Upper lobe of left lung (tissue), 4 donors: Measurements from ENCODE around the gene TGM2.

Experiments used
- POLR2A ChIP-seq, 4 donors: fragments of 450-650 bp; IDR thresholded peaks; one replicate each; pipeline ENCODE4 v1.5.1; 2016 to 2017; ENCODE audit warnings: antibody characterized with exemption in 4 of 4, mild to moderate bottlenecking in 2 of 4
- POLR2AphosphoS5 ChIP-seq, 2 donors: sonication (generic); formaldehyde crosslinking; IDR thresholded peaks; one replicate each; pipeline ENCODE4 v1.5.1; 2017; ENCODE audit warnings: antibody characterized with exemption in 2 of 2
- TF ChIP-seq, protein P1 (sequence below), 6 experiments: fragments of 450-650 bp in 4 of 6; fragments of 200-600 bp in 2 of 6; sonication (generic) in 2 of 6; IDR thresholded peaks; one replicate each; pipeline ENCODE4 v1.5.1; 2016 to 2019; ENCODE audit warnings: antibody characterized with exemption in 6 of 6

DNA sequence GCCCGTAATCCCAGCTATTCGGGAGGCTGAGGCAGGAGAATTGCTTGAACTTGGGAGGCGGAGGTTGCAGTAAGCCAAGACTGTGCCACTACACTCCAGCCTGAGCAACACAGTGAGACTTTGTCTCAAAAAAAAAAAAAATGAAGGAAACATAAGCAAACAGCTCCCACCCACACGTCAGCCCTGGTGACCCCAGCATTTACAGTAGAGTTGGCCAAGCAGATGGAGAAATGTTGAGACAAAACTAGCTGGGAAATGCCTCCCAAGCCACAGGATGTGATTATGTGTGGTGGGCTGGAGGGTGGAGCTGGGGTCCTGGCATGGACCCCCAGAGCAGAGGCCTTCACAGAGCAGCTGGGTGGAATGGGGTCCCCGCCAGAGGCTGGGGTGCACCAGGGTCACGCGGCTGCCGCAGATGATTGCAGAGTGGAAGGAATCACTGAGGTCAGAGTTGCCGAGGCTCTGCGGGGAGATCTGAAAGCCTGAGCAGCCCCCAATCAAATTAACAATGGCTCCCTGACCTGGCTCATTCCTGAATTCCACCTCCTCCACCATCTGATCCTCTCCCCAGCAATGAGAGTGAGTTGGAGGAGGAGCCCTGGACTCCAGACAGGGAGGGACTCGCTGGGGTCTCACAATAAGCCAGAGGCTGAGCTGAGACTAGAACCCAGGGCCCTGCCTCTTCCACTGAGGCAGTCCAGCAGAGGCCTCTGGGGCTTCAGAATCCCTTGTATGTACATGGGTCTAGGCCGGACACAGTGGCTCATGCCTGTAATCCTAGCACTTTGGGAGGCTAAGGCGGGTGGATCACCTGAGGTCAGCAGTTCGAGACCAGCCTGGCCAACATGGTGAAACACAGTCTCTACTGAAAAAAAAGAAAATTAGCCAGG is 34.7 kb upstream of the TGM2 start:
- TF ChIP-seq, protein P1, sequence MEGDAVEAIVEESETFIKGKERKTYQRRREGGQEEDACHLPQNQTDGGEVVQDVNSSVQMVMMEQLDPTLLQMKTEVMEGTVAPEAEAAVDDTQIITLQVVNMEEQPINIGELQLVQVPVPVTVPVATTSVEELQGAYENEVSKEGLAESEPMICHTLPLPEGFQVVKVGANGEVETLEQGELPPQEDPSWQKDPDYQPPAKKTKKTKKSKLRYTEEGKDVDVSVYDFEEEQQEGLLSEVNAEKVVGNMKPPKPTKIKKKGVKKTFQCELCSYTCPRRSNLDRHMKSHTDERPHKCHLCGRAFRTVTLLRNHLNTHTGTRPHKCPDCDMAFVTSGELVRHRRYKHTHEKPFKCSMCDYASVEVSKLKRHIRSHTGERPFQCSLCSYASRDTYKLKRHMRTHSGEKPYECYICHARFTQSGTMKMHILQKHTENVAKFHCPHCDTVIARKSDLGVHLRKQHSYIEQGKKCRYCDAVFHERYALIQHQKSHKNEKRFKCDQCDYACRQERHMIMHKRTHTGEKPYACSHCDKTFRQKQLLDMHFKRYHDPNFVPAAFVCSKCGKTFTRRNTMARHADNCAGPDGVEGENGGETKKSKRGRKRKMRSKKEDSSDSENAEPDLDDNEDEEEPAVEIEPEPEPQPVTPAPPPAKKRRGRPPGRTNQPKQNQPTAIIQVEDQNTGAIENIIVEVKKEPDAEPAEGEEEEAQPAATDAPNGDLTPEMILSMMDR (IDR thresholded peaks at IDR 0.05): no peak
- no peak for TF ChIP-seq POLR2A (IDR thresholded peaks at IDR 0.05)
- no peak for TF ChIP-seq POLR2AphosphoS5 (IDR thresholded peaks at IDR 0.05)
